Measurements from ENCODE around the gene CARF. TPM values are rescaled to one million over a fixed set of nuclear protein-coding genes. Genes with fewer than 3 reads are reported as not detected.

The CARF gene
- total RNA-seq, 1 donor from 2014 or later, result 3.6 TPM

DNA sequence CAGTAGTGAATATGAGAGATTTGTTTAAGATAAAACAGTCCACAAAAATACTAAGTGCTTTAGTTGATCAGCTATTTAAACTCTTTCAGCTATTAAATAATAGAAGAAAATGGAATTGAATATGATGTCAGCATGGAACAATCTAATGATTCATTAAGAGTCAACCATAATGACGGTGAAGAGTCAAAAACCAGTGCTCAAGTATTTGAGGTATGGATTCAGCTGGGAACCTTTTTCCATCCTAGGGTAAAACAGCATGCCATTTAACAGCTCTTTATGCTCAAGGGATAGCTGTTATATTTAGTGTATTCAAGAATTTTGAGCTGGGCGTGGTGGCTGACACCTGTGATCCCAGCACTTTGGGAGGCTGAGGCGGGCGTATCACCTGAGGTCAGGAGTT is 29.7 kb downstream of the CARF start:
- H3K36me3 ChIP-seq (ENCODE audit: insufficient read depth, low read length), result peaks cover 3% of the 10 kb centered on the region
- H3K9me3 Mint-ChIP-seq (ENCODE audit: unreplicated experiment), result no peaks in the 10 kb centered on the region
- H4K20me1 ChIP-seq (ENCODE audit: insufficient read depth, low read length), result no peaks in the 10 kb centered on the region
- H3K4me3 Mint-ChIP-seq (ENCODE audit: unreplicated experiment), result no peak overlapping the region
- no peaks in the 10 kb centered on the region for H3K79me2 ChIP-seq (ENCODE audit: insufficient read depth, low read length)
- H3K4me3 ChIP-seq (ENCODE audit: insufficient read depth, low read depth, low read length), result no peak overlapping the region
- no peaks in the 10 kb centered on the region for H3K9me3 ChIP-seq (ENCODE audit: insufficient read depth, low read depth, low read length)
- peak; percentile 65 for DNase-seq (ENCODE audit: low read depth)
- H3K27me3 ChIP-seq (ENCODE audit: insufficient read depth, low read length), result no peaks in the 10 kb centered on the region
- no peaks in the 10 kb centered on the region for H3K4me1 ChIP-seq (ENCODE audit: insufficient read depth, low read length)
- no peaks in the 10 kb centered on the region for H3K27me3 Mint-ChIP-seq (ENCODE audit: low read depth, unreplicated experiment)
- peaks cover 4% of the 10 kb centered on the region for H3K4me1 Mint-ChIP-seq (ENCODE audit: low read depth, unreplicated experiment)
- no peak overlapping the region for H3K27ac Mint-ChIP-seq (ENCODE audit: unreplicated experiment)
- H3K36me3 Mint-ChIP-seq (ENCODE audit: low read depth, unreplicated experiment), result peaks cover 14% of the 10 kb centered on the region
- peak overlapping the region; percentile 58 for H3K27ac ChIP-seq (ENCODE audit: low read depth, low read length)
- no peak for TF ChIP-seq CTCF (IDR thresholded peaks at IDR 0.05; ENCODE audit: insufficient read depth, low read depth, low read length)
- no peak for TF ChIP-seq EZH2 (IDR thresholded peaks at IDR 0.05; ENCODE audit: insufficient read depth, low read length)
- no peak for FAIRE-seq
- no peak overlapping the region for H3K4me2 ChIP-seq (ENCODE audit: low read length)
- no peak overlapping the region for H3K9ac ChIP-seq (ENCODE audit: low read length)
- H2AFZ ChIP-seq (ENCODE audit: low read depth, low read length), result no peak overlapping the region

- DNase-seq (ENCODE audit: low read depth) (peak; percentile 45), FAIRE-seq (no peak)
- no peaks in the 10 kb centered on the region for H3K9me3 ChIP-seq (ENCODE audit: insufficient read depth, low read depth, low read length)
- Mint-ChIP-seq H3K27me3 (ENCODE audit: low read depth, unreplicated experiment) (no peaks in the 10 kb centered on the region), H3K27ac (ENCODE audit: unreplicated experiment) (no peak overlapping the region), H3K9me3 (ENCODE audit: unreplicated experiment) (peaks cover 9% of the 10 kb centered on the region), H3K4me3 (ENCODE audit: unreplicated experiment) (no peak overlapping the region), H3K4me1 (ENCODE audit: low read depth, unreplicated experiment) (peaks cover 4% of the 10 kb centered on the region), H3K36me3 (ENCODE audit: low read depth, unreplicated experiment) (peaks cover 20% of the 10 kb centered on the region)
- no peaks in the 10 kb centered on the region for H4K20me1 ChIP-seq (ENCODE audit: insufficient read depth, low read length)
- H3K4me2 ChIP-seq (ENCODE audit: low read length), result peak overlapping the region; percentile 12
- H3K4me3 ChIP-seq (ENCODE audit: insufficient read depth, low read depth, low read length), result no peak overlapping the region
- H3K79me2 ChIP-seq (ENCODE audit: insufficient read depth, low read length), result no peaks in the 10 kb centered on the region
- H3K27me3 ChIP-seq (ENCODE audit: insufficient read depth, low read length), result no peaks in the 10 kb centered on the region
- H3K4me1 ChIP-seq (ENCODE audit: insufficient read depth, low read length), result no peaks in the 10 kb centered on the region
- TF ChIP-seq CTCF (IDR thresholded peaks at IDR 0.05; ENCODE audit: insufficient read depth, low read depth, low read length), result no peak
- no peak for TF ChIP-seq EZH2 (IDR thresholded peaks at IDR 0.05; ENCODE audit: insufficient read depth, low read length)
- H3K27ac ChIP-seq (ENCODE audit: low read depth, low read length), result no peak overlapping the region
- no peak overlapping the region for H2AFZ ChIP-seq (ENCODE audit: low read depth, low read length)
- H3K9ac ChIP-seq (ENCODE audit: low read length), result no peak overlapping the region
- H3K36me3 ChIP-seq (ENCODE audit: insufficient read depth, low read length), result peaks cover 3% of the 10 kb centered on the region
These were observed 32.3 kb downstream of the CARF start for GRCh38 chr2:202944408-202944807.

DNA sequence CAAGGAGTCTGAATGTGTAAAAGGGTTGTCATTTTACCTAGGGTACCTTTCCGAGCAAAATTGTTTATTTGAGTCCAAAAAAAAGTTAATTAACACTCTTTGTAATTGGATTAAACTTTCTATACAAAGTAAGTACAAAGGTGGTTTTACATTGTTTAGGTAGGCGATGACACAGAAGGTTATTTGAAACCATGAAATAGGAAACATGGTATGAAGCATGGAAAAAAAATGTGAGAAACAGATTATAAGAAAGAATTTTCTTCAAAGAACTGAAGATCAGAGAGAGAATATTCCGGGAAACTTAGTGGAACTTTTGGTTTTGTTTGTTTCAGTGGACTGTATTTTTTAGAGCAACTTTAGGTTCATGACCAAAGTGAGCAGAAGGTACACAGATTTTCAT is 32.7 kb downstream of the CARF start:
- Mint-ChIP-seq H3K4me3 (ENCODE audit: unreplicated experiment) (no peak overlapping the region), H3K9me3 (ENCODE audit: unreplicated experiment) (peaks cover 9% of the 10 kb centered on the region), H3K27ac (ENCODE audit: unreplicated experiment) (no peak overlapping the region), H3K27me3 (ENCODE audit: low read depth, unreplicated experiment) (no peaks in the 10 kb centered on the region), H3K4me1 (ENCODE audit: low read depth, unreplicated experiment) (peaks cover 4% of the 10 kb centered on the region), H3K36me3 (ENCODE audit: low read depth, unreplicated experiment) (peaks cover 20% of the 10 kb centered on the region)
- Histone ChIP-seq H3K4me1 (ENCODE audit: insufficient read depth, low read length) (no peaks in the 10 kb centered on the region), H3K79me2 (ENCODE audit: insufficient read depth, low read length) (no peaks in the 10 kb centered on the region), H3K4me2 (ENCODE audit: low read length) (peak overlapping the region; percentile 12), H3K9ac (ENCODE audit: low read length) (no peak overlapping the region), H3K36me3 (ENCODE audit: insufficient read depth, low read length) (peaks cover 3% of the 10 kb centered on the region), H3K27me3 (ENCODE audit: insufficient read depth, low read length) (no peaks in the 10 kb centered on the region), H3K4me3 (ENCODE audit: insufficient read depth, low read depth, low read length) (no peak overlapping the region), H3K27ac (ENCODE audit: low read depth, low read length) (no peak overlapping the region), H2AFZ (ENCODE audit: low read depth, low read length) (no peak overlapping the region), H3K9me3 (ENCODE audit: insufficient read depth, low read depth, low read length) (no peaks in the 10 kb centered on the region), H4K20me1 (ENCODE audit: insufficient read depth, low read length) (no peaks in the 10 kb centered on the region)
- DNase-seq (ENCODE audit: low read depth) (peak; percentile 39), FAIRE-seq (no peak)
- TF ChIP-seq EZH2 (IDR thresholded peaks at IDR 0.05; ENCODE audit: insufficient read depth, low read length), result no peak
- TF ChIP-seq CTCF (IDR thresholded peaks at IDR 0.05; ENCODE audit: insufficient read depth, low read depth, low read length), result no peak

Measured in astrocyte (in vitro differentiated cells and primary cell).